H9 (cell line): ENCODE data around the gene PRKCB. TPM values are rescaled to one million over a fixed set of nuclear protein-coding genes. Genes with fewer than 3 reads are reported as not detected.

Experiments used
- DNase-seq: peaks from one replicate; pipeline ENCODE4 v3.0.0-alpha.2; 2017
- H2AFZ ChIP-seq: one replicate; pipeline ENCODE4 v1.6.1; 2013; ENCODE audit warnings: mild to moderate bottlenecking, low read length, control low read depth, moderate library complexity
- H2AK5ac ChIP-seq: 2 replicates; pipeline ENCODE4 v1.6.1; 2013; ENCODE audit warnings: low read length, control low read depth, mixed read lengths; ENCODE audit not compliant: insufficient read length
- H2BK120ac ChIP-seq: one replicate; pipeline ENCODE4 v1.6.1; 2013; ENCODE audit warnings: low read depth, mild to moderate bottlenecking, low read length, control low read depth, inconsistent platforms; ENCODE audit not compliant: poor library complexity, severe bottlenecking
- H2BK12ac ChIP-seq: 2 replicates; pipeline ENCODE4 v1.6.1; 2013; ENCODE audit warnings: low read length, control low read depth, mixed read lengths, low read depth; ENCODE audit not compliant: insufficient read length
- H2BK15ac ChIP-seq: 2 replicates; pipeline ENCODE4 v1.6.1; 2013; ENCODE audit warnings: low read depth, low read length, control low read depth
- H2BK20ac ChIP-seq: one replicate; pipeline ENCODE4 v1.6.1; 2013; ENCODE audit warnings: low read depth, mild to moderate bottlenecking, low read length, control low read depth, inconsistent platforms; ENCODE audit not compliant: poor library complexity, severe bottlenecking
- H2BK5ac ChIP-seq: 2 replicates; pipeline ENCODE4 v1.6.1; 2013; ENCODE audit warnings: low read length, control low read depth, mixed read lengths; ENCODE audit not compliant: insufficient read length
- H3K14ac ChIP-seq: 2 replicates; pipeline ENCODE4 v1.6.1; 2013; ENCODE audit warnings: low read length, control low read depth; ENCODE audit not compliant: insufficient read depth
- H3K18ac ChIP-seq: 2 replicates; pipeline ENCODE4 v1.6.1; 2013; ENCODE audit warnings: low read depth, mild to moderate bottlenecking, mixed read lengths, low read length, control low read depth; ENCODE audit not compliant: insufficient read length
- H3K23ac ChIP-seq: 2 replicates; pipeline ENCODE4 v1.6.1; 2013; ENCODE audit warnings: low read length, control low read depth, mixed read lengths, low read depth; ENCODE audit not compliant: insufficient read length
- H3K23me2 ChIP-seq: 2 replicates; pipeline ENCODE4 v1.6.1; 2013; ENCODE audit warnings: low read depth, mild to moderate bottlenecking, mixed read lengths, low read length, control low read depth; ENCODE audit not compliant: insufficient read length, poor library complexity, severe bottlenecking
- H3K27ac ChIP-seq: 2 replicates; pipeline ENCODE4 v1.5.1; 2013; ENCODE audit warnings: low read length, control low read depth, mixed read lengths, low read depth; ENCODE audit not compliant: insufficient read length
- H3K27me3 ChIP-seq: 2 replicates; pipeline ENCODE4 v1.6.1; 2013; ENCODE audit warnings: low read length, control low read depth, inconsistent platforms; ENCODE audit not compliant: insufficient read depth
- H3K4ac ChIP-seq: 2 replicates; pipeline ENCODE4 v1.6.1; 2013; ENCODE audit warnings: low read depth, mild to moderate bottlenecking, control low read depth, inconsistent platforms, low read length, moderate library complexity
- H3K4me1 ChIP-seq: 2 replicates; pipeline ENCODE4 v1.6.1; 2013; ENCODE audit warnings: low read length, control low read depth, inconsistent platforms; ENCODE audit not compliant: insufficient read depth
- H3K4me2 ChIP-seq: 2 replicates; pipeline ENCODE4 v1.6.1; 2013; ENCODE audit warnings: low read length, control low read depth, mixed read lengths; ENCODE audit not compliant: insufficient read length, insufficient read depth
- H3K56ac ChIP-seq: 2 replicates; pipeline ENCODE4 v1.6.1; 2013; ENCODE audit warnings: low read depth, mild to moderate bottlenecking, mixed read lengths, low read length, control low read depth; ENCODE audit not compliant: insufficient read length
- H3K79me1 ChIP-seq: 2 replicates; pipeline ENCODE4 v1.6.1; 2013; ENCODE audit warnings: low read depth, mild to moderate bottlenecking, moderate library complexity, low read length, control low read depth, inconsistent platforms; ENCODE audit not compliant: insufficient read depth, poor library complexity, severe bottlenecking
- H3K79me2 ChIP-seq: 2 replicates; pipeline ENCODE4 v1.6.1; 2013; ENCODE audit warnings: low read length, control low read depth, inconsistent platforms; ENCODE audit not compliant: insufficient read depth
- H3K9ac ChIP-seq: 2 replicates; pipeline ENCODE4 v1.6.1; 2013; ENCODE audit warnings: low read length, control low read depth, mixed read lengths; ENCODE audit not compliant: insufficient read length; ENCODE audit errors: extremely low read depth
- H3K9me3 ChIP-seq: one replicate; pipeline ENCODE4 v1.6.1; 2013; ENCODE audit warnings: low read depth, low read length, inconsistent platforms; ENCODE audit not compliant: control insufficient read depth
- H3T11ph ChIP-seq: one replicate; pipeline ENCODE4 v1.6.1; 2013; ENCODE audit warnings: mild to moderate bottlenecking, low read length, control low read depth, inconsistent platforms
- H4K20me1 ChIP-seq: one replicate; pipeline ENCODE4 v1.6.1; 2013; ENCODE audit not compliant: control insufficient read depth, insufficient read length, insufficient read depth
- H4K5ac ChIP-seq: 2 replicates; pipeline ENCODE4 v1.6.1; 2013; ENCODE audit warnings: low read depth, mild to moderate bottlenecking, mixed read lengths, low read length, control low read depth; ENCODE audit not compliant: insufficient read length
- H4K8ac ChIP-seq: replicated peaks from 2 replicates; pipeline ENCODE4 v1.6.1; 2013; ENCODE audit warnings: low read length, control low read depth, mixed read lengths, low read depth; ENCODE audit not compliant: insufficient read length
- H4K91ac ChIP-seq: 2 replicates; pipeline ENCODE4 v1.6.1; 2013; ENCODE audit warnings: low read depth, mild to moderate bottlenecking, moderate library complexity, mixed read lengths, low read length, control low read depth; ENCODE audit not compliant: insufficient read length
- H3K27ac Mint-ChIP-seq, 3 experiments: 2 replicates in 2 of 3; 3 replicates in 1 of 3; pipeline ENCODE4 v1.8.0; 2020 to 2021; ENCODE audit warnings: mixed read lengths in 3 of 3, mild to moderate bottlenecking in 1 of 3, moderate library complexity in 1 of 3
- H3K27me3 Mint-ChIP-seq: 2 replicates; pipeline ENCODE4 v1.8.0; 2021; ENCODE audit warnings: low read depth, mild to moderate bottlenecking, moderate library complexity, mixed read lengths
- H3K36me3 Mint-ChIP-seq, 3 experiments: 2 replicates in 2 of 3; 3 replicates in 1 of 3; pipeline ENCODE4 v1.8.0; 2020 to 2021; ENCODE audit warnings: low read depth in 3 of 3, mixed read lengths in 3 of 3; ENCODE audit not compliant: insufficient read depth in 1 of 3
- H3K4me1 Mint-ChIP-seq, 2 experiments: 2 replicates each; pipeline ENCODE4 v1.8.0; 2020; ENCODE audit warnings: mixed read lengths in 2 of 2
- H3K4me3 Mint-ChIP-seq, 2 experiments: 2 replicates in 1 of 2; 3 replicates in 1 of 2; pipeline ENCODE4 v1.8.0; 2020 to 2021; ENCODE audit warnings: mild to moderate bottlenecking in 2 of 2, mixed read lengths in 2 of 2, moderate library complexity in 1 of 2
- H3K9me3 Mint-ChIP-seq, 2 experiments: 2 replicates in 1 of 2; 3 replicates in 1 of 2; pipeline ENCODE4 v1.8.0; 2020; ENCODE audit warnings: mild to moderate bottlenecking in 2 of 2, mixed read lengths in 2 of 2, moderate library complexity in 1 of 2
- WGBS: extraction: QIAGEN DNeasy Blood & Tissue Kit; methylation state at CpG from one replicate; pipeline ENCODE4 v1.1.7; 2013; ENCODE audit warnings: missing lambda C conversion rate, low lambda C conversion rate, mixed read lengths; ENCODE audit not compliant: insufficient read length; ENCODE audit errors: extremely low coverage; 5-methylcytosine and 5-hydroxymethylcytosine counted together
- total RNA-seq: library from RNA; stranded (reverse); gene quantifications from 2 replicates; pipeline ENCODE4 v1.2.1, GENCODE V29; 2021
- TF ChIP-seq, protein P1 (sequence below): fragments of 200-600 bp; sonication (generic); conservative IDR thresholded peaks from 3 replicates; pipeline ENCODE4 v1.8.0; 2021; ENCODE audit warnings: antibody characterized with exemption, mild to moderate bottlenecking

PRKCB gene
- total RNA-seq, 1 experiment from 2014 or later = 7.0 TPM

DNA sequence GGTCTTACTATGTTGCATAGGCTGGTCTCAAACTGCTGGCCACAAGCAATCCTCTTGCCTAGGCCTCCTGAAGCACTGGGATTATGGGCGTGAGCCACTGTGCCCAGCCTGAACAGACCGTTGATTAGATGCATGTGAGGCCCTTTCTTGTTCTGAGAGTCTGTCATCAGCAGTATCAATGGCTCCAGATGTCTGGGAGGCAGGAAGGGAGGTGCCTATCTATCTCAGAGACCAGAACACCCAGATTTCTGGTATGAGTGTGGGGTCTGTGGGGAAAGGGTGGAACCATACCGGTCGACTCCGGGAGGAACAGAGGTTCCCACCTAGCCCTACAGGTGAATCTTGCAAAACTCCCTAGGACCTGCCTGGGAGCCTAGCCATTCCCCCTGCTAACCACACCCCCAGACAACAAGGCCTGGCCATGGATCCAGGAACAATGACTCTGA lies 71.7 kb downstream of the PRKCB start:
- H3K4me1 Mint-ChIP-seq = peaks cover 13 to 22% of the 10 kb centered on the region in 2 experiments
- Histone ChIP-seq H3K79me2 (no peaks in the 10 kb centered on the region), H2BK12ac (no peak overlapping the region), H2BK20ac (no peak overlapping the region), H4K5ac (no peak overlapping the region), H2BK5ac (no peak overlapping the region), H3K56ac (no peak overlapping the region), H3K23ac (no peak overlapping the region), H3K27me3 (no peaks in the 10 kb centered on the region), H3K4me2 (no peak overlapping the region), H3T11ph (no peak overlapping the region), H2BK120ac (no peak overlapping the region), H2AK5ac (no peak overlapping the region), H3K27ac (no peak overlapping the region), H4K91ac (no peak overlapping the region), H4K8ac (no peak overlapping the region), H3K79me1 (no peaks in the 10 kb centered on the region), H4K20me1 (no peaks in the 10 kb centered on the region), H3K9me3 (no peaks in the 10 kb centered on the region), H3K9ac (no peak overlapping the region), H2BK15ac (no peak overlapping the region), H3K23me2 (no peaks in the 10 kb centered on the region), H2AFZ (no peak overlapping the region), H3K18ac (no peak overlapping the region), H3K14ac (no peak overlapping the region; the same call in 1 of the 2 replicates), H3K4me1 (no peaks in the 10 kb centered on the region; the same call in 1 of the 2 replicates), H3K4ac (no peak overlapping the region)
- H3K36me3 Mint-ChIP-seq = no peaks in the 10 kb centered on the region
- TF ChIP-seq, protein P1, sequence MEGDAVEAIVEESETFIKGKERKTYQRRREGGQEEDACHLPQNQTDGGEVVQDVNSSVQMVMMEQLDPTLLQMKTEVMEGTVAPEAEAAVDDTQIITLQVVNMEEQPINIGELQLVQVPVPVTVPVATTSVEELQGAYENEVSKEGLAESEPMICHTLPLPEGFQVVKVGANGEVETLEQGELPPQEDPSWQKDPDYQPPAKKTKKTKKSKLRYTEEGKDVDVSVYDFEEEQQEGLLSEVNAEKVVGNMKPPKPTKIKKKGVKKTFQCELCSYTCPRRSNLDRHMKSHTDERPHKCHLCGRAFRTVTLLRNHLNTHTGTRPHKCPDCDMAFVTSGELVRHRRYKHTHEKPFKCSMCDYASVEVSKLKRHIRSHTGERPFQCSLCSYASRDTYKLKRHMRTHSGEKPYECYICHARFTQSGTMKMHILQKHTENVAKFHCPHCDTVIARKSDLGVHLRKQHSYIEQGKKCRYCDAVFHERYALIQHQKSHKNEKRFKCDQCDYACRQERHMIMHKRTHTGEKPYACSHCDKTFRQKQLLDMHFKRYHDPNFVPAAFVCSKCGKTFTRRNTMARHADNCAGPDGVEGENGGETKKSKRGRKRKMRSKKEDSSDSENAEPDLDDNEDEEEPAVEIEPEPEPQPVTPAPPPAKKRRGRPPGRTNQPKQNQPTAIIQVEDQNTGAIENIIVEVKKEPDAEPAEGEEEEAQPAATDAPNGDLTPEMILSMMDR = no peak
- no peak for DNase-seq
- H3K9me3 Mint-ChIP-seq = no peaks in the 10 kb centered on the region; a peak in 1 of 5 replicates
- no peak overlapping the region for H3K4me3 Mint-ChIP-seq
- no peak overlapping the region; a peak in 1 of 7 replicates for H3K27ac Mint-ChIP-seq
- WGBS = no CpG with 5 or more reads among the region's 5 CpGs
- H3K27me3 Mint-ChIP-seq = no peaks in the 10 kb centered on the region
